ENCODE results near the gene ZNF365. TPM values are rescaled to one million over a fixed set of nuclear protein-coding genes. Genes with fewer than 3 reads are reported as not detected.
"Not testable (repeated sequence)": the region's sequence is repeated elsewhere in the genome, so short reads cannot be mapped to it uniquely, and the experiment has no call there.

ZNF365 gene
- total RNA-seq, 2 donors from 2014 or later: 0.12 to 0.30 TPM

DNA sequence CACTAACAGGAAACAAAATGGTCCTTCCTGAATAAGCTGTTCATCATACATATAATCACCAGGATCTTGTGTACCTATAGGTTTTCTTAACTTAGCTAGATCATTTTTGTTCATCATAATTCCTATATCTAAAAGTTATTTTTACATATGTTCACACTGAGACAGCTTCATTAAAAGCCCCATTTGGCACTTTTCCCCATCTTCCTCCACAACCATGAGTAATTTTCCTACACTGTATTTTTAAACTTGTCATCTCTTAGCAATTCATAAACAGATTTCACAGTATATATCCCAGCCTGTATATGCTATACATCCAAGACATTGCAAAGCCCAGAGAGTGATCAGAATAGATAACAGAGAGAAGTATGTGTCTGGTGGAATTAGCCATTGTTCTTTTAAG lies 28.3 kb downstream of the ZNF365 start:
- Mint-ChIP-seq H3K4me3 (no peak overlapping the region), H3K27ac (no peak overlapping the region), H3K9me3 (peaks cover 1 to 4% of the 10 kb centered on the region in 2 donors), H3K4me1 (ENCODE audit: low read depth) (no peaks in the 10 kb centered on the region), H3K36me3 (ENCODE audit: insufficient read depth in 2 of 2) (peaks cover under 1% of the 10 kb centered on the region in 2 donors), H3K27me3 (ENCODE audit: low read depth) (peaks cover 12% of the 10 kb centered on the region)
- ATAC-seq (replicated peaks in 1 of 2) (no peak), DNase-seq (no peak)

DNA sequence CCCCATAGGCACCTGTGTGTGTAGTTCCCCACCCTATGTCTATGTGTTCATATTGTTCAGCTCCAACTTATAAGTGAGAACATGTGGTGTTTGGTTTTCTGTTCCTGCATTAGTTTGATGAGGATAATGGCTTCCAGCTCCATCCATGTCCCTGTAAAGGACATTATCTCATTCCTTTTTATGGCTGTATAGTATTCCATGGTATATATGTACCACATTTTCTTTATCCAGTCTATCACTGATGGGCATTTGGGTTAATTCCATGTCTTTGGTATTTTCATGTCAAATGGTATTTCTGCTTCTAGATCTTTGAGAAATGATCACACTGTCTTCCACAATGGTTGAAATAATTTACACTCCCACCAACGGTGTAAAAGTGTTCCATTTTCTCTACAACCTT lies 36.4 kb downstream of the ZNF365 start:
- Mint-ChIP-seq H3K9me3 (peaks cover 14 to 15% of the 10 kb centered on the region in 2 donors), H3K27me3 (ENCODE audit: low read depth) (peaks cover 71% of the 10 kb centered on the region), H3K36me3 (ENCODE audit: insufficient read depth in 2 of 2) (peaks cover 5 to 16% of the 10 kb centered on the region in 2 donors)
- H3K27ac Mint-ChIP-seq; DNase-seq; H3K4me1 Mint-ChIP-seq (ENCODE audit: low read depth); H3K4me3 Mint-ChIP-seq; ATAC-seq (replicated peaks in 1 of 2): not testable (repeated sequence)

DNA sequence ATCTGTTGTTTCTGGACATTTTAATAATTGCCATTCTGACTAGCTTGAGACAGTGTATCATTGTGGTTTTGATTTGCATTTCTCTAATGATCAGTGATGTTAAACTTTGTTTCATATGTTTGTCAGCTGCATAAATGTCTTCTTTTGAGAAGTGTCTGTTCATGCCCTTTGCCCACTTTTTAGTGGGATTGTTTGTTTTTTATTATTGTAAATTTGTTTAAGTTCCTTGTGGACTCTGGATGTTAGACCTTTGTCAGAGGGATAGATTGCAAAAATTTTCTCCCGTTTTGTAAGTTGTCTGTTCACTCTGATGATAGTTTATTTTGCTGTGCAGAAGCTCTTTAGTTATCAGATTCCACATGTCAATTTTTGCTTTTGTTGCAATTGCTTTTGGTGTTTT lies 36.8 kb downstream of the ZNF365 start:
- H3K4me3 Mint-ChIP-seq: not testable (repeated sequence)

DNA sequence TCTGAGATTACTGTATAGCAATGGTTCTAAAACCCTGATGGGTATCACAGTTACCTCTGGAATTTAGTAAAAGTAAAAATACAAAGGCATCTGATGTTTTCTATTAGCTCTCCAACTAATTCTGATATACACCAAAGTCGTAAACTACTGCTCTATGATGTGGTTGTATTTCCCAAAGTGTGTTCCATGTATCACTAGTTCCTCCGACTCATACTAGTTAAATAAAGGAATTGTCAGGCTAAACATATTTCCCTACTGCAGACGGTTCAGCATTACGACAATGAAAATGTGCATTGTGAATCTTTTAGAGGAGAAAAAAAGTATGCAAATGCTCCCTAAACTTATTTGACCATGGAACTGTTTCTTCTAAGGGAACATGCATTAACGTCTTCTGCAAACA lies 38.9 kb downstream of the ZNF365 start:
- H3K4me1 Mint-ChIP-seq (ENCODE audit: low read depth): no peaks in the 10 kb centered on the region
- H3K36me3 Mint-ChIP-seq (ENCODE audit: insufficient read depth in 2 of 2): peaks cover 4 to 13% of the 10 kb centered on the region in 2 donors
- H3K4me3 Mint-ChIP-seq: no peak overlapping the region
- DNase-seq (no peak), ATAC-seq (replicated peaks in 1 of 2) (no peak)
- no peak overlapping the region for H3K27ac Mint-ChIP-seq
- H3K9me3 Mint-ChIP-seq: peaks cover 9 to 11% of the 10 kb centered on the region in 2 donors
- H3K27me3 Mint-ChIP-seq (ENCODE audit: low read depth): peaks cover 72% of the 10 kb centered on the region

More for the DNA sequence above, 36.8 kb downstream of the ZNF365 start:
- Mint-ChIP-seq H3K27me3 (ENCODE audit: low read depth) (peaks cover 73% of the 10 kb centered on the region), H3K9me3 (peaks cover 14 to 15% of the 10 kb centered on the region in 2 donors), H3K36me3 (ENCODE audit: insufficient read depth in 2 of 2) (peaks cover 5 to 16% of the 10 kb centered on the region in 2 donors)
- not testable (repeated sequence) for DNase-seq; ATAC-seq (replicated peaks in 1 of 2); H3K4me1 Mint-ChIP-seq (ENCODE audit: low read depth); H3K27ac Mint-ChIP-seq

DNA sequence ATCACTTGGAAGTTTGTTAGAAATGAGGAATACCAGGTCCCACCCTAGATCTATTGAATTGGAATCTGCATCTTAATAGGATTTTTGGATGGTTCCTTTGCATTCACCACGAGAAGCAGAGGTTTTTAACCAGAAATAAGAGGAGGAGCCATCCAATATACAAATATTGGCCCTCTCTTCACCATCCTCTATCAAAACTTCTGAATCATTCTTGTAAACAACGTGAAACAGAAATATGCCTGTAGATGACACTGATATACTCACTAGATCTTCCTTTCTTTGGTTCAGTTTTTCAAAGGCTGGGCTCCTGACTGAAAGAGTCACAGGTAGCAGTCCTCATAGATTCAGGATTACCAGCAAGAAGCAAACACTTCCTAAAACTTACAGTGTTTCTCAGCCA lies 39.5 kb downstream of the ZNF365 start:
- peaks cover 70% of the 10 kb centered on the region for H3K27me3 Mint-ChIP-seq (ENCODE audit: low read depth)
- no peak overlapping the region for H3K4me3 Mint-ChIP-seq
- peaks cover 9 to 11% of the 10 kb centered on the region in 2 donors for H3K9me3 Mint-ChIP-seq
- H3K27ac Mint-ChIP-seq: no peak overlapping the region
- H3K36me3 Mint-ChIP-seq (ENCODE audit: insufficient read depth in 2 of 2): peaks cover 4 to 13% of the 10 kb centered on the region in 2 donors
- no peak for DNase-seq
- no peaks in the 10 kb centered on the region for H3K4me1 Mint-ChIP-seq (ENCODE audit: low read depth)
- no peak for ATAC-seq (replicated peaks in 1 of 2)

DNA sequence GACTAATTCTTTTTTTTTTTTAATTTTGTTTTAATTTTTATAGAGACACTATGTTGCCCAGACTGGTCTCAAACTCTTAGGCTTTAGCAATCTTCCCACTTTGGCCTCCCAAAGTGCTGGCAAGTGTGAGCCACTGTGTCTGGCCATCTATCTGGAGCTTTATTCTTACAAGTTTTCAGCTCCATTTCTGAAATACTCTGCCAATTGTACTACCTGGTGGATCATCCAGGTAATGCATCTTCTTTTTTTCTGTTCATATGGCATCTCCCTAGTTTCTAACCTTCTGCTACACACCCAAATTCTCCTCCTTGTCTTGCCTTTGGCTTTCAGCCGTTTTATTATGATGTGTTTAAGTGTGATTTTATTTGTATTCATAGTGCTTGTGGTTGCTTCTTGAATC lies 40.2 kb downstream of the ZNF365 start:
- Mint-ChIP-seq H3K27me3 (ENCODE audit: low read depth) (peaks cover 77% of the 10 kb centered on the region), H3K9me3 (peaks cover 9 to 11% of the 10 kb centered on the region in 2 donors), H3K4me1 (ENCODE audit: low read depth) (no peaks in the 10 kb centered on the region), H3K4me3 (no peak overlapping the region), H3K36me3 (ENCODE audit: insufficient read depth in 2 of 2) (peaks cover 4 to 13% of the 10 kb centered on the region in 2 donors), H3K27ac (no peak overlapping the region)
- ATAC-seq (replicated peaks in 1 of 2) (no peak), DNase-seq (no peak)

DNA sequence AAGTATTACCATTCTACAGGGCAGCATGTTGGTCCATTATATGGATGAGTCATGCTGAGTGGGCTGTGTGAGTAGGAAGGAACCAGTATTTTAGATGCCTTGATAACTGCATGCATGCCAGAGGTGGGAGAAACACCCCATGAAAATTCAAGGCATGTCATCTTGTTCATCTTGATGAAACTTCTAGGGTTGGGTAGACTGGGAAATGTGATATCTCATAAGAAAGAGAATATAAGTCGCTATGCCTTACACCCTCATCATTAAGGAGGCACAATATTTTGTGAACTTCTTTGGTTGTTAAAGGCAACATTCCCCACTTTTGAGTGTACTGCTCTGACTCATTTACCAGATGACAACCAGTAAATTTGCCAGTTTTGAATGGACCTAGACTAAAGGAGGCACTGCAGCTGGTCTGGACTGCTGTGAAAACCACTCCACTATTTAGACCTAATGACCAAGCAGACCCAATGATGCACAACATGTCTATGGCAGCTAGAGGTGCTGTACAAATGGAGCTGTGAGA lies 48.0 kb downstream of the ZNF365 start:
- Mint-ChIP-seq H3K4me3 (no peak overlapping the region), H3K4me1 (ENCODE audit: low read depth) (peaks cover 27% of the 10 kb centered on the region), H3K36me3 (ENCODE audit: insufficient read depth in 2 of 2) (no peaks in the 10 kb centered on the region), H3K9me3 (no peaks in the 10 kb centered on the region), H3K27ac (no peak overlapping the region), H3K27me3 (ENCODE audit: low read depth) (peaks cover 16% of the 10 kb centered on the region)
- ATAC-seq (replicated peaks in 1 of 2): no peak
- no peak for DNase-seq

DNA sequence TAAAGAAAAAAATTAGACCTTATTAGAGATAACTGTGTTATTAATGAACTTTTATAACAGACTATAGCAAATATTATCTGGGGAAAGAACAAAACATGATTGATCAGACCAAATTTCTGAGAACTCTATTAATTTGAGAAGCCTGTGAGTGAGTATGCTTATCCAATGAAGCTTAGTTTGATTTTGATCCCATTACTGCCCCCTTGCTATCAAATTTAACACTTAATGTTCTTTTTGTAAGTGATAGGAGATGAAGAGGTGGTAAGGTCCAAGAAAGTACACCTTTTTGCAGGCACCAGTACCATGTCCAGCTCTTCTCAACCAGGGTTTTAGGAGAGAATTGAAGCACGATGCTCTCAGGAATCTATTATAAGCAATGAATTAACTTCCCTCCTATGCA lies 49.9 kb downstream of the ZNF365 start:
- H3K4me1 Mint-ChIP-seq (ENCODE audit: low read depth): peaks cover 27% of the 10 kb centered on the region
- DNase-seq (no peak), ATAC-seq (replicated peaks in 1 of 2) (no peak)
- peaks cover 4 to 7% of the 10 kb centered on the region in 2 donors for H3K36me3 Mint-ChIP-seq (ENCODE audit: insufficient read depth in 2 of 2)
- no peak overlapping the region for H3K27ac Mint-ChIP-seq
- peaks cover 5 to 7% of the 10 kb centered on the region in 2 donors for H3K9me3 Mint-ChIP-seq
- H3K4me3 Mint-ChIP-seq: no peak overlapping the region
- peaks cover 5% of the 10 kb centered on the region for H3K27me3 Mint-ChIP-seq (ENCODE audit: low read depth)

DNA sequence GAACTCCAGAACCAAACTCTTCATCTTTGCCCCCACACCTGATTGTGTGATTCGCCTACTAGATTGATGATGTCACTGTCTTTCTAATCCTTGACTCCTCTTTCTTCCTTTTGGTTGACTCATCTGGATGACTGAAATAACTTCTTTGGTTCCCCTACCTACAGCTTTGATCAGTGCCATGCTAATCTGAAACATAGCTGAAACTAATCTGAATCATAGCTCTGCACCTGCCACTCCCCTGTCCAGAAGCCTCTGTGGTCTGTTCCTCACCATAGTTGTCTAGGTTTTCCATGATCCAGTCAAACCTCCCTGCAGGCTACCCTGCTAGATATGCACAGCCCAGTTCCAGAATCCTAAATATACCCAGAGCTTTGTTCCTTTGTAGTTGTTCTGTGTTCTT lies 51.9 kb downstream of the ZNF365 start:
- Mint-ChIP-seq H3K4me1 (ENCODE audit: low read depth) (peaks cover 27% of the 10 kb centered on the region), H3K4me3 (peak overlapping the region in 1 of 2 donors; percentile 2), H3K36me3 (ENCODE audit: insufficient read depth in 2 of 2) (peaks cover 5 to 7% of the 10 kb centered on the region in 2 donors), H3K27ac (no peak overlapping the region), H3K9me3 (peaks cover 5 to 9% of the 10 kb centered on the region in 2 donors), H3K27me3 (ENCODE audit: low read depth) (no peaks in the 10 kb centered on the region)
- peak; percentile 99 for ATAC-seq (replicated peaks in 1 of 2)
- peak; percentile 29 to 54 for DNase-seq

DNA sequence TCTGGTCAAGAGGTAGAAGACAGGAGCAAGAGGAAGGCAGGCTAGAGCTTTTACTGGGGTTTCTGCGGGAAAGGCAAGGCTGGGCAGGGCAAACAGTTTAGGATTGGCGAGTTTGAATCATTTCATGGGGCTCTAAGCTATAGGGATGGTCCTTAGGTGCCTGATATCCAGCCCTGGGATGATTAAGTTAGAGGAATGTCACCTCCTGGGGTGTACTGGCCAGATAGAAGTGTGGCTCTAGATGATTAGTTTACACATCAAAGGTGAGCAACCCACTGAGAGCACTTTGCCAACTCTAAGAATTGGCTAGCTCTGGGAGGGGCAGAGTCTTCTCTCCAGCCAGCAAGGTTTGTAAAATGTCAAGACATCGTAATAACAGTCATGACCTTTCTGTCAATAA lies 52.4 kb downstream of the ZNF365 start:
- no peak for ATAC-seq (replicated peaks in 1 of 2)
- Mint-ChIP-seq H3K27me3 (ENCODE audit: low read depth) (no peaks in the 10 kb centered on the region), H3K9me3 (peaks cover 5 to 9% of the 10 kb centered on the region in 2 donors), H3K4me1 (ENCODE audit: low read depth) (peaks cover 32% of the 10 kb centered on the region), H3K36me3 (ENCODE audit: insufficient read depth in 2 of 2) (peaks cover 5 to 7% of the 10 kb centered on the region in 2 donors), H3K27ac (no peak overlapping the region), H3K4me3 (no peak overlapping the region)
- no peak for DNase-seq

DNA sequence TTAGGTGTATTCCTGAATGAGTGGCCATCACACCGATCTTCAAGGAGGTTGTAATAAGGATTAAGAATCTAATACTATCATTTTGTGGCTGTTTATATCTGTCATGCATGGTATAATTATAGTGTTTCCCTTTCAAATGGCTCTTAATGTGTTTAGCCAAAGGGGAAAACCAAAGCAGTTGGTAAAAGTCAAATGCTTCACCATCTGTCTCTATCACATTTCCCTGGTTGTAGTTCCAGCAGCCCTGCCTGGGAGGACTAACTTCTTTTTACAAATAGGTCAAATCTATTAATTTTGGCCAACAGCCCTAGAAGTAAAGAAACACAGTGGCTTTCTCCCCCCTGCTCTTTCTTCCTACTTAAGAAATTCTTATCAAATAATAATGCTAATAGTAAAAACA lies 56.7 kb downstream of the ZNF365 start:
- Mint-ChIP-seq H3K4me1 (ENCODE audit: low read depth) (peaks cover 37% of the 10 kb centered on the region), H3K36me3 (ENCODE audit: insufficient read depth in 2 of 2) (peaks cover 5 to 7% of the 10 kb centered on the region in 2 donors), H3K27ac (no peak overlapping the region), H3K27me3 (ENCODE audit: low read depth) (peaks cover 10% of the 10 kb centered on the region), H3K4me3 (no peak overlapping the region), H3K9me3 (peaks cover 5 to 9% of the 10 kb centered on the region in 2 donors)
- ATAC-seq (replicated peaks in 1 of 2) (no peak), DNase-seq (no peak)

DNA sequence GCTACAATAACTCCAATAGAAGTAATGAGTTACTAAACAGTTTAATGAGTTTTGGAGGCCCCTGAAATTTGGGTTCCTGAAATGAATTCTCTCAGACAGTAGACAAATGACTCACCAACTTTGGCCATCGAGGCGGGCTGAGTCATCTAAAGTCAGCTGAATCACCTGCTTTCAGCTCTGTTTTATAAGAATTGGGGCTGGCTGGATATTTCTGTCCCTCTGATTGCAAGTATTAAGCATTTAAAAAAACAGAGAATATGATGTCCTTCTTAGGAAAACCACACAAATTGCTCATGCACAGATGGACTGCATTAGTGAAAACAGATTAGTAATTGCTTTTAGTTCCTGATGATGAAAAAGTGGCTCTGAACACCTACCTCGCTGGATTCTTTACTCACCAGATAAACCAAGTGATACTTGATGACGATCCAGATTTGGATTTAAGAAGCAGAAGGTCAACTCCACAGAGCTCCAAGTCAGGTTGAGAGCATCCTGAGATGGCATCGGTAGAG lies 59.1 kb downstream of the ZNF365 start:
- H3K4me1 Mint-ChIP-seq (ENCODE audit: low read depth): peaks cover 29% of the 10 kb centered on the region
- peak overlapping the region; percentile 19 to 67 for H3K4me3 Mint-ChIP-seq
- ATAC-seq (replicated peaks in 1 of 2): peak; percentile 90 to 94
- H3K36me3 Mint-ChIP-seq (ENCODE audit: insufficient read depth in 2 of 2): peaks cover 2 to 4% of the 10 kb centered on the region in 2 donors
- peaks cover 10% of the 10 kb centered on the region for H3K27me3 Mint-ChIP-seq (ENCODE audit: low read depth)
- DNase-seq: peak; percentile 68 to 75
- peaks cover 2 to 5% of the 10 kb centered on the region in 2 donors for H3K9me3 Mint-ChIP-seq
- peak overlapping the region; percentile 32 for H3K27ac Mint-ChIP-seq

DNA sequence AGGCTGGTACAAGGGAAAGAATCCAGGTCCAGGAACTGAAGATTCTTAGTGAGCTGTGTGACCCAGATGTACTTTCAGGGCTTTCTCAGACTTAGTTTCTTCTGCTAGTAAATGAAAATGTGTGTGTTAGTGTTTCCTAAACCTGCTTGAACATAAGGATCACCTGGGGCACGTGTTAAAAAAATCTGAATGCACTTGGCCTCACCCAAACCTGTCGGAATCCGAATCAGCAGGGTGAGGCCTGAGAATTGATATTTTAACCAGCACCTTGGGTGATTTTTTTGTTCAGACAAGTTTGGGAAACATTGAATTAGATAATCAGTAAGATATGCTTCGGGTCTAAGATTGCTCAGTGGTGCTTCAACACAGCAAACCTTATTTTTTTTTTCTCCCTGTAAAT lies 59.7 kb downstream of the ZNF365 start:
- no peak for ATAC-seq (replicated peaks in 1 of 2)
- H3K4me3 Mint-ChIP-seq: peak overlapping the region; percentile 19 to 67
- peak overlapping the region; percentile 32 for H3K27ac Mint-ChIP-seq
- peaks cover 10% of the 10 kb centered on the region for H3K27me3 Mint-ChIP-seq (ENCODE audit: low read depth)
- no peak for DNase-seq
- H3K4me1 Mint-ChIP-seq (ENCODE audit: low read depth): peaks cover 29% of the 10 kb centered on the region
- peaks cover 0 to 2% of the 10 kb centered on the region in 2 donors for H3K9me3 Mint-ChIP-seq
- peaks cover 0 to 2% of the 10 kb centered on the region in 2 donors for H3K36me3 Mint-ChIP-seq (ENCODE audit: insufficient read depth in 2 of 2)

DNA sequence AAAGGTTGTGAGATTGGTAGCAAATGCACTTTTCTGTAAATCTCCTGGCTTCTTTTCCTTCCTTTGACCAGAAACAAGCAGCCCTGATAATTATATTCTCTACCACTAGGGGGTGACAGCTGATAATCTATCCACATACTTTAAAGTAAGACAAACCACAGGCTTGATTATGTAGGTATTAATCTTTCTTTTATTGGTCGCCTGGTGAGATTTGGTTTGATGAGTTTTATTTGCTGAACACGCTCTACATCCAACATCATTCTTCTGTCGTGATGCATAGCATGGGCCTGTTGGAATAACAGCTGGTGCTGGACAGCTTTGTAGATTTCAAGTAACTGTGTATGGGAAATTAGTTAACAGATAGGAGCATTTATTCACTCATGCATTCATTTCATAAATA lies 63.5 kb downstream of the ZNF365 start:
- H3K27ac Mint-ChIP-seq: no peak overlapping the region
- H3K27me3 Mint-ChIP-seq (ENCODE audit: low read depth): peaks cover 10% of the 10 kb centered on the region
- ATAC-seq (replicated peaks in 1 of 2) (peak; percentile 35 to 49), DNase-seq (peak; percentile 2 to 33)
- no peaks in the 10 kb centered on the region for H3K9me3 Mint-ChIP-seq
- peaks cover 14% of the 10 kb centered on the region for H3K4me1 Mint-ChIP-seq (ENCODE audit: low read depth)
- no peaks in the 10 kb centered on the region for H3K36me3 Mint-ChIP-seq (ENCODE audit: insufficient read depth in 2 of 2)
- H3K4me3 Mint-ChIP-seq: no peak overlapping the region
